BE2C (cell line): ENCODE data around the gene GABBR2.

Source experiments
- DNase-seq: peaks from one replicate; pipeline ENCODE4 v3.0.0-alpha.2; 2020
- H3K27me3 ChIP-seq: fragments of 250-450 bp; sonication (Bioruptor Pico); 2 replicates; pipeline ENCODE4 v1.5.1; 2020; ENCODE audit warnings: mild to moderate bottlenecking
- H3K36me3 ChIP-seq: fragments of 250-450 bp; sonication (Bioruptor Pico); 2 replicates; pipeline ENCODE4 v1.5.1; 2020; ENCODE audit warnings: mild to moderate bottlenecking
- H3K4me1 ChIP-seq: fragments of 250-450 bp; sonication (Bioruptor Pico); 2 replicates; pipeline ENCODE4 v1.5.1; 2020
- H3K4me3 ChIP-seq: 2 replicates; pipeline ENCODE4 v1.5.1; 2011; ENCODE audit warnings: low read depth, low read length
- H3K9me3 ChIP-seq: fragments of 250-450 bp; sonication (Bioruptor Pico); 2 replicates; pipeline ENCODE4 v1.5.1; 2020
- CTCF ChIP-seq: IDR thresholded peaks from 2 replicates; pipeline ENCODE4 v1.5.1; 2012; ENCODE audit warnings: mild to moderate bottlenecking, low read depth, low read length

GABBR2 gene

GRCh38 chr9:98370300-98370975 lies 338.3 kb downstream of the GABBR2 start:
- Histone ChIP-seq H3K4me1 (no peaks in the 10 kb centered on the region; the same call in 1 of the 2 replicates), H3K9me3 (0 out of 2 replicates have a peak, but pooled peaks cover under 1% of the 10 kb centered on the region), H3K36me3 (no peaks in the 10 kb centered on the region), H3K4me3 (no peak overlapping the region), H3K27me3 (no peaks in the 10 kb centered on the region)
- TF ChIP-seq CTCF: no peak
- DNase-seq: no peak

GRCh38 chr9:98369896-98370295 lies 338.8 kb downstream of the GABBR2 start:
- TF ChIP-seq CTCF: no peak
- Histone ChIP-seq H3K36me3 (no peaks in the 10 kb centered on the region), H3K4me1 (no peaks in the 10 kb centered on the region; the same call in 1 of the 2 replicates), H3K27me3 (no peaks in the 10 kb centered on the region), H3K4me3 (no peak overlapping the region), H3K9me3 (peaks cover 3% of the 10 kb centered on the region; the same call in 1 of the 2 replicates)
- no peak for DNase-seq

- Histone ChIP-seq H3K27me3 (no peaks in the 10 kb centered on the region), H3K4me1 (no peaks in the 10 kb centered on the region; the same call in 1 of the 2 replicates), H3K4me3 (no peak overlapping the region), H3K9me3 (peaks cover 3% of the 10 kb centered on the region; the same call in 1 of the 2 replicates), H3K36me3 (no peaks in the 10 kb centered on the region)
- no peak for TF ChIP-seq CTCF
- no peak for DNase-seq
These were observed 339.3 kb downstream of the GABBR2 start for GRCh38 chr9:98369471-98369870.

- Histone ChIP-seq H3K4me1 (no peaks in the 10 kb centered on the region), H3K9me3 (peaks cover 3% of the 10 kb centered on the region; the same call in 1 of the 2 replicates), H3K4me3 (no peak overlapping the region), H3K36me3 (no peaks in the 10 kb centered on the region), H3K27me3 (no peaks in the 10 kb centered on the region)
- TF ChIP-seq CTCF: no peak
- no peak for DNase-seq
These were observed 339.7 kb downstream of the GABBR2 start for GRCh38 chr9:98369066-98369425.

- H3K36me3 ChIP-seq: no peaks in the 10 kb centered on the region
- H3K4me1 ChIP-seq: no peaks in the 10 kb centered on the region
- H3K27me3 ChIP-seq: no peaks in the 10 kb centered on the region
- H3K4me3 ChIP-seq: no peak overlapping the region
- peaks cover 3% of the 10 kb centered on the region; the same call in 1 of the 2 replicates for H3K9me3 ChIP-seq
- TF ChIP-seq CTCF: no peak
- DNase-seq: no peak
These were observed 340.2 kb downstream of the GABBR2 start for GRCh38 chr9:98368366-98369065.

GRCh38 chr9:98367923-98368322 lies 340.8 kb downstream of the GABBR2 start:
- Histone ChIP-seq H3K36me3 (no peaks in the 10 kb centered on the region), H3K9me3 (peaks cover 3% of the 10 kb centered on the region; the same call in 1 of the 2 replicates), H3K4me1 (no peaks in the 10 kb centered on the region), H3K27me3 (no peaks in the 10 kb centered on the region; the same call in 1 of the 2 replicates), H3K4me3 (no peak overlapping the region)
- no peak for TF ChIP-seq CTCF
- DNase-seq: no peak
